ENCODE measurements around the gene CYTH3. TPM values are rescaled to one million over a fixed set of nuclear protein-coding genes. Genes with fewer than 3 reads are reported as not detected.

CYTH3 gene
- total RNA-seq, 4 donors from 2014 or later = 41.0 to 75.5 (median 56.7) TPM

- TF ChIP-seq CTCF (IDR thresholded peaks at IDR 0.05) (no peak), POLR2A (IDR thresholded peaks at IDR 0.05) (no peak)
Observed at GRCh38 chr7:6248581-6248980, 23.8 kb downstream of the CYTH3 start.

GRCh38 chr7:6246251-6246917 is 26.0 kb downstream of the CYTH3 start:
- Histone ChIP-seq H3K4me3 (replicated peaks in 1 of 3) (no peak overlapping the region), H3K27ac (peak overlapping the region in 1 of 3 donors; percentile 58), H3K4me1 (peaks cover 33 to 64% of the 10 kb centered on the region in 2 donors), H3K27me3 (no peaks in the 10 kb centered on the region), H3K36me3 (no peaks in the 10 kb centered on the region), H3K9me3 (no peaks in the 10 kb centered on the region)
- peak; percentile 50 to 52 for DNase-seq
- TF ChIP-seq POLR2A (IDR thresholded peaks at IDR 0.05) = no peak
- TF ChIP-seq CTCF (IDR thresholded peaks at IDR 0.05) = no peak
- 90 to 91% methylated on average over 8 of the region's 8 CpGs for WGBS, 2 donors
- intact Hi-C loops (cut with DNase I) = no loop called here

More at GRCh38 chr7:6248581-6248980, 23.8 kb downstream of the CYTH3 start:
- peaks cover 29 to 52% of the 10 kb centered on the region in 2 donors for H3K4me1 ChIP-seq
- H3K4me3 ChIP-seq (replicated peaks in 1 of 3) = no peak overlapping the region
- 88 to 97% methylated on average over 6 of the region's 6 CpGs for WGBS, 2 donors
- intact Hi-C loops (cut with DNase I) = no loop called here
- H3K27ac ChIP-seq = no peak overlapping the region
- no peaks in the 10 kb centered on the region for H3K36me3 ChIP-seq
- no peaks in the 10 kb centered on the region for H3K9me3 ChIP-seq
- H3K27me3 ChIP-seq = no peaks in the 10 kb centered on the region
- DNase-seq = no peak

- DNase-seq = no peak
- TF ChIP-seq CTCF (IDR thresholded peaks at IDR 0.05) (no peak), POLR2A (IDR thresholded peaks at IDR 0.05) (no peak)
- 84 to 87% methylated on average over 3 of the region's 3 CpGs for WGBS, 2 donors
- peaks cover 33 to 66% of the 10 kb centered on the region in 2 donors for H3K4me1 ChIP-seq
- H3K9me3 ChIP-seq = no peaks in the 10 kb centered on the region
- H3K27ac ChIP-seq = peak overlapping the region; percentile 59 to 78 (median 78)
- H3K36me3 ChIP-seq = no peaks in the 10 kb centered on the region
- intact Hi-C loops (cut with DNase I) = no loop called here
- H3K4me3 ChIP-seq (replicated peaks in 1 of 3) = no peak overlapping the region
- H3K27me3 ChIP-seq = no peaks in the 10 kb centered on the region
Observed at GRCh38 chr7:6244021-6244420, 28.4 kb downstream of the CYTH3 start.

- Histone ChIP-seq H3K4me3 (replicated peaks in 1 of 3) (no peak overlapping the region), H3K36me3 (no peaks in the 10 kb centered on the region), H3K27me3 (no peaks in the 10 kb centered on the region), H3K27ac (peak overlapping the region; percentile 78 to 88 (median 78)), H3K9me3 (no peaks in the 10 kb centered on the region), H3K4me1 (peaks cover 33 to 66% of the 10 kb centered on the region in 2 donors)
- 38 to 41% methylated on average over 5 of the region's 5 CpGs for WGBS, 2 donors
- no peak for TF ChIP-seq CTCF (IDR thresholded peaks at IDR 0.05)
- TF ChIP-seq POLR2A (IDR thresholded peaks at IDR 0.05) = no peak
- DNase-seq = peak; percentile 94 to 97
- intact Hi-C loops (cut with DNase I) = no loop called here
Observed at GRCh38 chr7:6243168-6243567, 29.3 kb downstream of the CYTH3 start.

- WGBS, 2 donors = 88 to 92% methylated on average over 4 to 5 of the region's 5 CpGs
- no peaks in the 10 kb centered on the region for H3K36me3 ChIP-seq
- H3K9me3 ChIP-seq = no peaks in the 10 kb centered on the region
- H3K27ac ChIP-seq = peak overlapping the region; percentile 78 to 88 (median 78)
- no peaks in the 10 kb centered on the region for H3K27me3 ChIP-seq
- no peak for TF ChIP-seq POLR2A (IDR thresholded peaks at IDR 0.05)
- TF ChIP-seq CTCF (IDR thresholded peaks at IDR 0.05) = no peak
- H3K4me3 ChIP-seq (replicated peaks in 1 of 3) = no peak overlapping the region
- intact Hi-C loops (cut with DNase I) = no loop called here
- H3K4me1 ChIP-seq = peaks cover 31 to 62% of the 10 kb centered on the region in 2 donors
- DNase-seq = no peak
Observed at GRCh38 chr7:6242561-6242960, 29.9 kb downstream of the CYTH3 start.
